Endothelial cell (in vitro differentiated cells): Measurements from ENCODE around the gene SOX13. TPM values are rescaled to one million over a fixed set of nuclear protein-coding genes. Genes with fewer than 3 reads are reported as not detected.

Experiments used
- DNase-seq: peaks from one replicate; pipeline ENCODE4 v3.0.0; 2021; ENCODE audit warnings: low spot score
- H3K27ac Mint-ChIP-seq: one replicate; pipeline ENCODE4 v1.8.0; 2021; ENCODE audit warnings: mixed read lengths, inconsistent platforms; ENCODE audit not compliant: unreplicated experiment
- H3K27me3 Mint-ChIP-seq: one replicate; pipeline ENCODE4 v1.8.0; 2021; ENCODE audit warnings: mild to moderate bottlenecking, moderate library complexity, mixed read lengths, inconsistent platforms; ENCODE audit not compliant: unreplicated experiment
- H3K36me3 Mint-ChIP-seq: one replicate; pipeline ENCODE4 v1.8.0; 2021; ENCODE audit warnings: mild to moderate bottlenecking, low read depth, mixed read lengths, inconsistent platforms; ENCODE audit not compliant: unreplicated experiment
- H3K4me1 Mint-ChIP-seq: one replicate; pipeline ENCODE4 v1.8.0; 2021; ENCODE audit warnings: mild to moderate bottlenecking, mixed read lengths, inconsistent platforms; ENCODE audit not compliant: unreplicated experiment
- H3K4me3 Mint-ChIP-seq: one replicate; pipeline ENCODE4 v1.8.0; 2021; ENCODE audit warnings: mild to moderate bottlenecking, mixed read lengths, inconsistent platforms; ENCODE audit not compliant: unreplicated experiment
- H3K9me3 Mint-ChIP-seq: one replicate; pipeline ENCODE4 v1.8.0; 2021; ENCODE audit warnings: mixed read lengths, inconsistent platforms; ENCODE audit not compliant: unreplicated experiment
- total RNA-seq: library from RNA; stranded (reverse); fragmentation: NEBNext Ultra II Directional; extraction: Animal tissue kit (Norgen Biotek cat#: 25700); gene quantifications from one replicate; pipeline ENCODE4 v1.2.1, GENCODE V29; 2021; ENCODE audit not compliant: unreplicated experiment
- TF ChIP-seq, protein P1 (sequence below): fragments of 200-600 bp; sonication (generic); IDR thresholded peaks from one replicate; pipeline ENCODE4 v1.5.0; 2021; ENCODE audit warnings: antibody characterized with exemption; ENCODE audit not compliant: unreplicated experiment

SOX13 gene
- total RNA-seq, 1 donor from 2014 or later: 107 TPM

GRCh38 chr1:204147406-204148383 is 74.8 kb downstream of the SOX13 start:
- Mint-ChIP-seq H3K27me3 (peaks cover 15% of the 10 kb centered on the region), H3K36me3 (no peaks in the 10 kb centered on the region), H3K9me3 (no peaks in the 10 kb centered on the region), H3K4me1 (peaks cover 10% of the 10 kb centered on the region), H3K4me3 (no peak overlapping the region), H3K27ac (no peak overlapping the region)
- DNase-seq: no peak
- TF ChIP-seq, protein P1, sequence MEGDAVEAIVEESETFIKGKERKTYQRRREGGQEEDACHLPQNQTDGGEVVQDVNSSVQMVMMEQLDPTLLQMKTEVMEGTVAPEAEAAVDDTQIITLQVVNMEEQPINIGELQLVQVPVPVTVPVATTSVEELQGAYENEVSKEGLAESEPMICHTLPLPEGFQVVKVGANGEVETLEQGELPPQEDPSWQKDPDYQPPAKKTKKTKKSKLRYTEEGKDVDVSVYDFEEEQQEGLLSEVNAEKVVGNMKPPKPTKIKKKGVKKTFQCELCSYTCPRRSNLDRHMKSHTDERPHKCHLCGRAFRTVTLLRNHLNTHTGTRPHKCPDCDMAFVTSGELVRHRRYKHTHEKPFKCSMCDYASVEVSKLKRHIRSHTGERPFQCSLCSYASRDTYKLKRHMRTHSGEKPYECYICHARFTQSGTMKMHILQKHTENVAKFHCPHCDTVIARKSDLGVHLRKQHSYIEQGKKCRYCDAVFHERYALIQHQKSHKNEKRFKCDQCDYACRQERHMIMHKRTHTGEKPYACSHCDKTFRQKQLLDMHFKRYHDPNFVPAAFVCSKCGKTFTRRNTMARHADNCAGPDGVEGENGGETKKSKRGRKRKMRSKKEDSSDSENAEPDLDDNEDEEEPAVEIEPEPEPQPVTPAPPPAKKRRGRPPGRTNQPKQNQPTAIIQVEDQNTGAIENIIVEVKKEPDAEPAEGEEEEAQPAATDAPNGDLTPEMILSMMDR: no peak

DNA sequence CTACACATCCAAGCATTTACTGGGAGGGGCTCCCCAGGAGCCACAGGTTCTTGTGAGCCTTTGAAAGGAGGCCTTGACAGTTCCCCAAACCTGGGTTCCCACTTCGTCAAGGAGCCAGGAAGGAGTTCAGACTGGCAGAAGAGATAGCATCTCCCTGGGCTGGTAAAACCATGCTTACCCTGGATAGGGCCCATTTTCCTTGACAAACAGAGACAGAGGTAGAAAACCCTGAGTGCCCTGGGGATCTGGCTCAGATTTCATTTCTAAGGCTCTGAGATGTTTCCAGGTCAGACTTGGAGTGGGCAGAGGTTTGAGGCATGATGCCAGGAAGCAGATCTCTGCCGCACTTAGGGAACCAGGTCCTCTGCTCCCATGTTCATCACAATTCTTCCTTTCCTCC is 76.2 kb downstream of the SOX13 start:
- Mint-ChIP-seq H3K9me3 (no peaks in the 10 kb centered on the region), H3K4me3 (no peak overlapping the region), H3K36me3 (peaks cover under 1% of the 10 kb centered on the region), H3K27me3 (peaks cover 17% of the 10 kb centered on the region), H3K4me1 (peaks cover 10% of the 10 kb centered on the region), H3K27ac (no peak overlapping the region)
- no peak for DNase-seq
- TF ChIP-seq, protein P1: no peak

GRCh38 chr1:204149635-204150565 is 77.0 kb downstream of the SOX13 start:
- TF ChIP-seq, protein P1: no peak
- H3K4me1 Mint-ChIP-seq: peaks cover 10% of the 10 kb centered on the region
- H3K27ac Mint-ChIP-seq: no peak overlapping the region
- H3K36me3 Mint-ChIP-seq: peaks cover 3% of the 10 kb centered on the region
- peak overlapping the region; percentile 42 for H3K4me3 Mint-ChIP-seq
- H3K27me3 Mint-ChIP-seq: peaks cover 17% of the 10 kb centered on the region
- DNase-seq: no peak
- no peaks in the 10 kb centered on the region for H3K9me3 Mint-ChIP-seq

GRCh38 chr1:204150702-204151551 is 78.0 kb downstream of the SOX13 start:
- TF ChIP-seq, protein P1: no peak
- no peak overlapping the region for H3K27ac Mint-ChIP-seq
- peaks cover 17% of the 10 kb centered on the region for H3K27me3 Mint-ChIP-seq
- H3K4me3 Mint-ChIP-seq: peak overlapping the region; percentile 42
- peaks cover 3% of the 10 kb centered on the region for H3K36me3 Mint-ChIP-seq
- peaks cover 10% of the 10 kb centered on the region for H3K4me1 Mint-ChIP-seq
- no peaks in the 10 kb centered on the region for H3K9me3 Mint-ChIP-seq
- no peak for DNase-seq
